Hindlimb muscle (tissue), 1 donor: ENCODE results near the gene TXLNB. TPM values are rescaled to one million over a fixed set of nuclear protein-coding genes. Genes with fewer than 3 reads are reported as not detected.
"Not testable (repeated sequence)": the region's sequence is repeated elsewhere in the genome, so short reads cannot be mapped to it uniquely, and the experiment has no call there.

Experiments
- DNase-seq: peaks from one replicate; pipeline ENCODE4 v3.0.0-alpha.2; 2013
- polyA plus RNA-seq: library from polyadenylated mRNA; unstranded; fragments of 120-200 nt; gene quantifications from one replicate; pipeline ENCODE4 v1.2.1, GENCODE V29; 2013; ENCODE audit not compliant: insufficient read length

TXLNB gene
- polyA plus RNA-seq, 1 donor: 128 TPM

- no peak for DNase-seq
Observed at GRCh38 chr6:139265512-139266190, 26.1 kb downstream of the TXLNB start.

GRCh38 chr6:139262519-139263300 is 29.1 kb downstream of the TXLNB start:
- DNase-seq: no peak

- DNase-seq: no peak
Observed at GRCh38 chr6:139257821-139258398, 33.9 kb downstream of the TXLNB start.

DNA sequence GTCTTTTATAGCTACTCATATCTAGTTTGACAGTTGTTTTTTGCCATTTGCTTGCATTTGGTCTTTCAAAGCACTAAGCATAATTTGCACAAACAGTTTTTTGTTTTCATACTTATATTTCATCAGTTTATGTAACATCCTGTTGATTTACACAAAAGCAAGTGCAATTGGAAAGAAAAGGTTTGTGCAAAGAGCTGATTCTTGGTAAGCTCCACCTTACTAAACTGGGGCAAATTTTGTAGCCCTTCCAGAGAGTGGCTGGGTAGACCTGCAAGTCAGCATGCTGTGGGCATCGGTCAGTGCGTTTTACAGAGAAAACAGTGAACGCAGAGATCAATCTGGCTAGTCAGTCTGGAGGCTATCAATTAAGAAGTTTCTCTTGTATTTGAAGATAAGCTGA is 34.5 kb downstream of the TXLNB start:
- DNase-seq: no peak

DNA sequence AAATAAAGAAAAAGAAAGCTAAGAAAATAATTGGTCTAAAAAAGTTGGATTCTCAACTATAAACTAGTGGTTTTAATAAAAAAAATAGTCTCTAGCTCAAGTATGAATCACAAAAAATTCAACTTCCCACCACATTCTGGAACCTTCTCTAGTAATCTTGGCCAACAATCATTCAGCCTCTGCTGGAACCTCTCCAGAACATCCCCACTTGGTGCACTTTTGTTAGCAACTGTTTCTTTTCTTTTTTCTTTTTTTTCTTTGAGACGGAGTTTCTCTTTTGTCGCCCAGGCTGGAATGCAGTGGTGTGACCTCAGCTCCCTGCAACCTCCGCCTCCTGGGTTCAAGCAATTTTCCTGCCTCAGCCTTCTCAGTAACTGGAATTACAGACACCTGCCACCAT is 35.7 kb downstream of the TXLNB start:
- DNase-seq: peak; percentile 60

- DNase-seq: no peak
Observed at GRCh38 chr6:139254196-139254595, 37.6 kb downstream of the TXLNB start.

GRCh38 chr6:139253656-139254055 is 38.1 kb downstream of the TXLNB start:
- DNase-seq: no peak

DNA sequence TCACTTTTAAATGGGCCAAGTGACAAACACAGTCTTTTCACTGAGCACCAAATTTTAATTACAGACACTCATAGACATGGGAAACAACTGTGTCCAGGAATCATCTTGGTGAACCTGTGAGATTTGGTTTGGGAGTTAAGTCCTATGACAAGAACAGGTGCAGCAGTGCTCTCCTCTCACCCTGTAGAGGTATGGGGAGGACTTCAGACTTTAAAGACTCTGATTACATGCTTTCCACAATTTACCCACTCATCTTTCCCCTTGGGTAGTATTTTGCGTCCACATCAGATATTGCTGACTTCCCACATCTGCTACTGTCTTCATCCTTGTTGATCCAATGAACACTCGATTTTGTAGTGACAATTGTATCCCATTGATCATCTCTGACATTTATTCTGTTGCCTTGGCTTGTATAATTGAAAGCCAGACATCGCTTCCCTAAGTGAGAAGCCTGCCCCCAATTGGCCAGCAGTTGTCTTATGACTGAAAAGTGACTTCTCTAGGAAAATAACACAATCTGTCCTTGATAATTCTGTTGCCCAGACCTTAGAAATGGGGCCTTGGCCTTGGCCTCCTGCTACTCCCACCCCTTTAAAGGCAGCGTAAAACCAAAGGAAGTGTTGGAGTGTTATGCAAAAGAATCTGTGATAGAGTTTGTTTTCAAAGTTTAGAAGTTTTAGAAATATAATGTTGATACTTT is 40.0 kb downstream of the TXLNB start:
- no peak for DNase-seq

DNA sequence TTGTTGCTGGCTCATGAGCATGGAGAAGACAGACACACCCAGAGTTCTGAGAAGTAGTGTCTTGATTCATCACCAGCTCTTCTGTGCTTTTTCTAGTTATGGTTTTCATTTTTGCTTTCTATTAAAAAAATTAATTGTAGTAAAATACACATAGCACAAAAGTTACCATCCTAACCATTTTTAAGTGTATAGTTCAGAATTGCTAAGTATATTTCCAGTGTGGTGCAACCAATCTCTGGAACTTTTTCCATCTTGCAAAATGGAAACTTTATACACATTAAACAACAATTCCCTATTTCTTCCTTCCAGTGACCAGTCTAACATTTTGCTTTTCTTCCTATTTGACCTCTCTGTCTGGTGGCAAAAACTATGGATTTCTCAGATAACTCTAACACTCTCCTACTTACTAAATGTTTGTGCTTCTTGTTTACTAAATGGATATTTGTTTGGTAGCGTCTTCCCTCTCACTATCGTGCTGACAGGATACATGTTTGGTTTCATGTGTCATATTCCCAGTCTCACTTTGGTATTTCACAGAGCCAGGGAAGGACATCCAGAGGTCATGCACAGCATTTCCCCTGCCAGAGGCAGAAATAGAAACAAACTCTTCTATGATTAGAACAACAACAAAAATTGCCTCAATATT is 40.6 kb downstream of the TXLNB start:
- DNase-seq: peak; percentile 47

DNA sequence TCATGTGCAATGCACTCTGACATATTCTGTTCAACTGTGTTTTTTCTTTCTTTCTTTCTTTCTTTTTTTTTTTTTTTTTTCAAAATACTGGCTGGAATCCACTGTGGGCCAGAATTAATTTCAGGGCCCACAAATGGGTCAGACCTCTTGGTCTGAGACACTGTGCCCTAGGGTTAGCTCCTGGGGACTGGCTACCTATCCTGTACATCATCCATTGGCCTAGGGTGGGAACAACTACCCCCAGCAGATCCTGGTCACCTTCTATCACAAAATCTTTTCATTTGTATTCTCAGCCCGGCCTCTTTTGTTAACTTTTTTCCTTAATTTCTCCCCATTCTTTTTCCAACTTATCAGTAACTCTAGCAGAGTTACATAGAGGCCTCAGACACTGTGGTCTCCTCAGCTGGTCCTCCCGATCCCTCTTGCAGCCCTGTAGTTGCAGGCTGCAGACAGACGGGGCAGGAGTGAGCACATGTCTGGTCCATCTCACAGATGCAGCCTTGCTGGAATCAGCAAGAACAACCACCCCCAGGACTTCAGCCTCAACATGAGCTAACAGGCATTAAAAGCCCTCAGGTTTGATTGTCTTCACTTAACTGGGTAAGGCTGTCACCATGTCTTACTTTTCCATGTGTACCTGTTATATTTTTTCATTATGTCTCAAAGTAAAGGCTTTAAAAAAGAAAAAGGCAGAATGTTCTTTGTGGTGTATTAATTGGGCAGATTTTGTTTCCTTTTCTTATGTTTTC is 41.3 kb downstream of the TXLNB start:
- no peak for DNase-seq

- DNase-seq: no peak
Observed at GRCh38 chr6:139249395-139249794, 42.4 kb downstream of the TXLNB start.

- DNase-seq: no peak
Observed at GRCh38 chr6:139248911-139249310, 42.9 kb downstream of the TXLNB start.

GRCh38 chr6:139247618-139248017 is 44.2 kb downstream of the TXLNB start:
- DNase-seq: no peak

GRCh38 chr6:139243536-139243935 is 48.3 kb downstream of the TXLNB start:
- DNase-seq: no peak

- DNase-seq: no peak
Observed at GRCh38 chr6:139242457-139243240, 49.1 kb downstream of the TXLNB start.

DNA sequence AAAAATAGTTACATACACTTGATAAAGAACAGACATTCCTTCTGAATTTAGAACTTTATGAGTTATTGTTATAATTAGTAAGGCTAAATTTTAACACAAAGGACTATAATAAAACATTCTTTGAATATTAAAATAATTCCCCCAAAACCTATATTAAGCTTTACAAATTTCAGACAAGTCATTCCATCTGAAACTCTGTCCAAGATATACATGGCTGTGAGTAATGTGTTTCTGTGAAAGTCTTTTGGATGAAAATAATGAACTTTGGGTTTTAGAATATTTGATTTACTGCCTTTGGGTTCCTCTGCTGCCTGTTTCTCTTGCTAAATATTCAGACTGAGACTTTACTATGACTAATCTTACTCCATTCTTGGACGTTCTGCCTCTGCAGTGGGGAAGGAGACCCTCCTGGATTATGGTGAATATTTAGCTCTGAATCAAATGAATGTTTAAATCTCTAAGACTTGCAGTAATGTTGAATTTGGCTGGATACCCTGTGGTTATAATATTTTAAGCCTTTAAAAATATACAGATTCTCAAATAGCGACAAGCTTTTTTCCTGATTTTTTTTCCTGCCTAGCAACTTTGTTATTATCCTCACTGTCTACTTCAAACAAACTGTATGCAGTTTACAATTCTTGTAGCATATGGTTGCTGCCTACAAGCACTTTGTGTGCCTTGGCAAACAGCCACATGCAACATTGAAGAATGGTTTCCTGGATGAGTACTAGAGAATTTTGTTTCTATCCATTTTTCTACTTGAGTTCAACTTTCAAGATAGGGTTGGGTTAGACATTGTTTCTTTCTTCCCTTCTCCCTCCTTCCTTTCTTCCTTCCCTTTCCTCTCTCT is 51.4 kb downstream of the TXLNB start:
- DNase-seq: peak; percentile 50

DNA sequence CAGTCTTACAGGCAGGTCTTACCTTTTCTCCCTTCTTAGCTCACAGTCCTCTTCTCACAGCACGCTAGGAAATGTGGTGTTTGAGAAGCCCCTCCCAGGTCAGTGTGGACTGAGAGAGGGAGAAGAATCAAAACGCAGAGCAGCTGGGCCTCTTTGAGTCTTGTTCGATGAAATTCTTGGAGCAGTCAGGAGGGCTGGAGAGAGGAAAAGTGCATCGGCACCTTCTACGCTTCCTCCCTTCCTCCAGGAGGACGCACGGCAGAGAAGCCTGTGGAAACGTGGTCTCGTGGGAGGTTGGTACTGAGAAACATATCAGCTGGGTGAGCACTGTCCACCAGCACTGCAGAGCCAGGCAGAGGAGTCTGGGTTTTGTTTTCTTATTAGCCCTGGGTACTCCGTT is 52.7 kb downstream of the TXLNB start:
- peak; percentile 32 for DNase-seq

DNA sequence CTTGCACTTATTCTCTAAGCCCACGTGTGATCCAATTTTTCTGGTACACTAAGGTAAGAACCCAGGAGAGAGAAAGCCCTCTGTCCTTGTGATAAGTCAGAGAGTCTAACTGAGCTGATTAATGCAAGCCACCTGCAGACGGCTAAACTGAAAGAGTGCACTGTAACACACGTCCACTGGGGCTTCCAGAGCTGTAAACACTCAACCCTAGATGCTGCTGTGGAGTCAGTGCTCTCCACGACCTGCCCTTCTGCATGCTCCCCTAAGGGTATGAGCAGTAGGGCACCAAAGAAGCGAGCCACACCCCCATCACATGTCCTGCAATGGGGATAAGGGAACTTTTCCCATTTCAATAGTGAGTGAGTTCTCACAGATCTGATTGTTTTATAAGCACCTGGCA is 55.7 kb downstream of the TXLNB start:
- DNase-seq: no peak

DNA sequence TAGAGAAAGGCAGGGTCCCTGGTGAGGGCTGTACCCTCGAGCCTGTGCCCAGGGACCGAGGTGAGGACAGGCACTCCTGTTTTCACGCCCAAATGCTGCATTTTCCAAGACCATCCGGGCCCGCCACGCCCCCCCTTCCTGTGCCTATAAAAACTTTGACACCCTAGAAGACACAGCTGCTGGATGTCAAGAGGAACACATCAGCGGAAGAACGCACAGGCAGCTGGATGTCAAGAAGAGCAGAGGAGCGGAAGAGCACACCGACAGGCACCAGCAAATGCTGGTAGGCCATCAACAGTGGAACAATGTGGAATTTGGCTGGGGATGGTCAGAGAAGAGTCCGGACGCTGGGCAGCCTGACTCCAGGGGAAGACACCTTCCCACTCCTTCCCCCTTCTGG is 56.1 kb downstream of the TXLNB start:
- DNase-seq: no peak

DNA sequence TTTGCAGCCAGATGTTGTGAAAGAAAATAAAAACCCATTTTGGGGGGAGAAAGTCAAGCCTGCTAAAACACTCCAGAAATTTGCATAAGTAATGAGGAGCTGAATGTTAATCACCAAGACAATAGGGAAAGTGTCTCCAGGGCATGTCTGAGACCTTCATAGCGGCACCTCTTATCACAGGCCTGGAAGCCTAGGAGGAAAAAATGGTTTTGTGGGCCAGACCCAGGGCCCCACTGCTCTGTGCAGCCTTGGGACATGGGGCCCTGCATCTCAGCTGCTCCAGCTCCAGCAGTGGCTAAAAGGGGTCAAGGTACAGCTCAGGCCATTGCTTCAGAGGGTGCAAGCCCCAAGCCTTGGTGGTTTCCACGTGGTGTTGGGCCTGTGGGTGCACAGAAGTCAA is 57.6 kb downstream of the TXLNB start:
- not testable (repeated sequence) for DNase-seq
